Measurements from ENCODE around the gene ASTN2. TPM values are rescaled to one million over a fixed set of nuclear protein-coding genes. Genes with fewer than 3 reads are reported as not detected.

Gene ASTN2
- total and polyA plus RNA-seq, 9 of the 15 experiments (the other 6 are each of a cell fraction or from before 2014, with no cell fraction given), result 0.56 to 3.5 (median 1.9) TPM

- TF ChIP-seq, protein P1, sequence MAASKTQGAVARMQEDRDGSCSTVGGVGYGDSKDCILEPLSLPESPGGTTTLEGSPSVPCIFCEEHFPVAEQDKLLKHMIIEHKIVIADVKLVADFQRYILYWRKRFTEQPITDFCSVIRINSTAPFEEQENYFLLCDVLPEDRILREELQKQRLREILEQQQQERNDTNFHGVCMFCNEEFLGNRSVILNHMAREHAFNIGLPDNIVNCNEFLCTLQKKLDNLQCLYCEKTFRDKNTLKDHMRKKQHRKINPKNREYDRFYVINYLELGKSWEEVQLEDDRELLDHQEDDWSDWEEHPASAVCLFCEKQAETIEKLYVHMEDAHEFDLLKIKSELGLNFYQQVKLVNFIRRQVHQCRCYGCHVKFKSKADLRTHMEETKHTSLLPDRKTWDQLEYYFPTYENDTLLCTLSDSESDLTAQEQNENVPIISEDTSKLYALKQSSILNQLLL (CRISPR knock-in tag; IDR thresholded peaks at IDR 0.05; ENCODE audit: borderline replicate concordance), result no peak
- TF ChIP-seq PYGO2 (tag; IDR thresholded peaks at IDR 0.05) (0 out of 2 replicates have a peak, but pooled peaks have one; percentile 4), TRIM28 (IDR thresholded peaks at IDR 0.05) (no peak), NFATC3 (IDR thresholded peaks at IDR 0.05) (no peak), RCOR1 (IDR thresholded peaks at IDR 0.05; ENCODE audit: borderline replicate concordance in 1 of 2, low read depth in 2 of 2, low read length in 2 of 2) (peak in 1 of 2 experiments; percentile 65; a peak in 1 of 4 replicates), ZFPM2 (CRISPR knock-in tag; IDR thresholded peaks at IDR 0.05) (no peak), ILF3 (IDR thresholded peaks at IDR 0.05; ENCODE audit: borderline replicate concordance) (no peak), NFE2L1 (tag; IDR thresholded peaks at IDR 0.05; ENCODE audit: borderline replicate concordance, low read depth) (no peak), C11orf30 (IDR thresholded peaks at IDR 0.05; ENCODE audit: low read depth) (peak; percentile 61; the same call in 1 of the 2 replicates), THRA (IDR thresholded peaks at IDR 0.05) (no peak), ZNF217 (CRISPR knock-in tag; IDR thresholded peaks at IDR 0.05) (no peak), HDAC3 (IDR thresholded peaks at IDR 0.05; ENCODE audit: borderline replicate concordance, partially characterized antibody) (no peak), PHF20 (IDR thresholded peaks at IDR 0.05; ENCODE audit: partially characterized antibody) (no peak), SMARCA4 (IDR thresholded peaks at IDR 0.05) (peak; percentile 70; the same call in 1 of the 2 replicates), MCM2 (IDR thresholded peaks at IDR 0.05; ENCODE audit: low read depth) (no peak), TBP (optimal IDR thresholded peaks at IDR 0.05; ENCODE audit: low read depth, low read length) (no peak), TGIF2 (CRISPR knock-in tag; IDR thresholded peaks at IDR 0.05) (no peak), SRSF7 (optimal IDR thresholded peaks at IDR 0.05; ENCODE audit: low read depth, low read length) (no peak), ILK (tag; IDR thresholded peaks at IDR 0.05; ENCODE audit: borderline replicate concordance, low read depth) (no peak)
- TF ChIP-seq, protein P2, sequence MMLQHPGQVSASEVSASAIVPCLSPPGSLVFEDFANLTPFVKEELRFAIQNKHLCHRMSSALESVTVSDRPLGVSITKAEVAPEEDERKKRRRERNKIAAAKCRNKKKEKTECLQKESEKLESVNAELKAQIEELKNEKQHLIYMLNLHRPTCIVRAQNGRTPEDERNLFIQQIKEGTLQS (IDR thresholded peaks at IDR 0.05), result peak; percentile 61; the same call in 1 of the 2 replicates
- TF ChIP-seq, protein P2 (CRISPR knock-in tag; conservative IDR thresholded peaks at IDR 0.05), result no peak
- TF ChIP-seq, protein P3, sequence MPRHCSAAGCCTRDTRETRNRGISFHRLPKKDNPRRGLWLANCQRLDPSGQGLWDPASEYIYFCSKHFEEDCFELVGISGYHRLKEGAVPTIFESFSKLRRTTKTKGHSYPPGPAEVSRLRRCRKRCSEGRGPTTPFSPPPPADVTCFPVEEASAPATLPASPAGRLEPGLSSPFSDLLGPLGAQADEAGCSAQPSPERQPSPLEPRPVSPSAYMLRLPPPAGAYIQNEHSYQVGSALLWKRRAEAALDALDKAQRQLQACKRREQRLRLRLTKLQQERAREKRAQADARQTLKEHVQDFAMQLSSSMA (CRISPR knock-in tag; IDR thresholded peaks at IDR 0.05), result no peak
- TF ChIP-seq, protein P4, sequence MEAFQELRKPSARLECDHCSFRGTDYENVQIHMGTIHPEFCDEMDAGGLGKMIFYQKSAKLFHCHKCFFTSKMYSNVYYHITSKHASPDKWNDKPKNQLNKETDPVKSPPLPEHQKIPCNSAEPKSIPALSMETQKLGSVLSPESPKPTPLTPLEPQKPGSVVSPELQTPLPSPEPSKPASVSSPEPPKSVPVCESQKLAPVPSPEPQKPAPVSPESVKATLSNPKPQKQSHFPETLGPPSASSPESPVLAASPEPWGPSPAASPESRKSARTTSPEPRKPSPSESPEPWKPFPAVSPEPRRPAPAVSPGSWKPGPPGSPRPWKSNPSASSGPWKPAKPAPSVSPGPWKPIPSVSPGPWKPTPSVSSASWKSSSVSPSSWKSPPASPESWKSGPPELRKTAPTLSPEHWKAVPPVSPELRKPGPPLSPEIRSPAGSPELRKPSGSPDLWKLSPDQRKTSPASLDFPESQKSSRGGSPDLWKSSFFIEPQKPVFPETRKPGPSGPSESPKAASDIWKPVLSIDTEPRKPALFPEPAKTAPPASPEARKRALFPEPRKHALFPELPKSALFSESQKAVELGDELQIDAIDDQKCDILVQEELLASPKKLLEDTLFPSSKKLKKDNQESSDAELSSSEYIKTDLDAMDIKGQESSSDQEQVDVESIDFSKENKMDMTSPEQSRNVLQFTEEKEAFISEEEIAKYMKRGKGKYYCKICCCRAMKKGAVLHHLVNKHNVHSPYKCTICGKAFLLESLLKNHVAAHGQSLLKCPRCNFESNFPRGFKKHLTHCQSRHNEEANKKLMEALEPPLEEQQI (IDR thresholded peaks at IDR 0.05), result no peak
Measured at GRCh38 chr9:116550696-116551436, 864.0 kb downstream of the ASTN2 start (continued).

Measured in K562 (cell line).